ENCODE results near the gene BBS2.

DNA sequence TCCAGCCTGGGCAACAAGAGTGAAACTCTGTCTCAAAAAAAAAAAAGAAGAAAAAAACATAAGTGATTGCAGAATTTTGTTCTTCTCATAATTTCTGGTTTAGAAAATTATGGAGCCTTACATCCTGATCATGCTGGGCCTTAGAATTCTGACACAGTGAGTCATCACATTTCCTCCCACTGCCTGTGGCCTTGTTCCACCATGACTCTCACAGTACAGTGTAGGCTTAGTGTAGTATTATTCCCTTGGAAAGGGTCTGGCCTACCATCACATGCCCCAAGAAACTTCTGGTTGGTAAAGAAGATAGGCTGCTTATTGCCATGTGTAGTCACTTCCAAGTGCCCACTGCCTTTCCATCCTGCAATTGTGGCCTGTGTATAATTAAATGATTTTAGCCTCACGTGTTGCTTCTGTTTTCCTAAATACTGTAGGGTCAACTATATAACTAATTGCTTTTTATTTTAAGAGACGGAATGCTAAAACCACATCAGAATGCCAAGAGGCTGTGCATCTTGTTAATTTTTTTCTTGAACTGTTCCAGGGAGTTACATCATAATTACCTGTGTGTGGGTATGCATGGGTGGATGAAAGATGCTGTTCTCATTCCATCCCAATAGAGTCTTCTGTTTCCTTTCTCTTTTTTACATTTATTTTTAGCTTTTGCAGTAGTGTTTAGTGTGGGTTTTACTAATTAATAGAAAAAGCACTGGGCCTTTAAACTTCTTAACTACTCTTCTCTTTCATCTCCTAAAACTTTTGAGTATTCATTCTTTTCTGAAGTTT lies 42.5 kb downstream of the BBS2 start:
- TF ChIP-seq, protein P1, sequence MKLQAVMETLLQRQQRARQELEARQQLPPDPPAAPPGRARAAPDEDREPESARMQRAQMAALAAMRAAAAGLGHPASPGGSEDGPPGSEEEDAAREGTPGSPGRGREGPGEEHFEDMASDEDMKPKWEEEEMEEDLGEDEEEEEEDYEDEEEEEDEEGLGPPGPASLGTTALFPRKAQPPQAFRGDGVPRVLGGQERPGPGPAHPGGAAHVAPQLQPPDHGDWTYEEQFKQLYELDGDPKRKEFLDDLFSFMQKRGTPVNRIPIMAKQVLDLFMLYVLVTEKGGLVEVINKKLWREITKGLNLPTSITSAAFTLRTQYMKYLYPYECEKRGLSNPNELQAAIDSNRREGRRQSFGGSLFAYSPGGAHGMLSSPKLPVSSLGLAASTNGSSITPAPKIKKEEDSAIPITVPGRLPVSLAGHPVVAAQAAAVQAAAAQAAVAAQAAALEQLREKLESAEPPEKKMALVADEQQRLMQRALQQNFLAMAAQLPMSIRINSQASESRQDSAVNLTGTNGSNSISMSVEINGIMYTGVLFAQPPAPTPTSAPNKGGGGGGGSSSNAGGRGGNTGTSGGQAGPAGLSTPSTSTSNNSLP (IDR thresholded peaks at IDR 0.05; ENCODE audit: borderline replicate concordance, low read depth, low read length), result no peak
- TF ChIP-seq LCOR (CRISPR knock-in tag; IDR thresholded peaks at IDR 0.05) (no peak), CBFB (CRISPR knock-in tag; IDR thresholded peaks at IDR 0.05) (no peak), ZNF253 (CRISPR knock-in tag; conservative IDR thresholded peaks at IDR 0.05) (no peak), POLR2AphosphoS5 (IDR thresholded peaks at IDR 0.05; ENCODE audit: control insufficient read depth, insufficient read depth, low read depth, low read length) (no peak), EP300 (IDR thresholded peaks at IDR 0.05; ENCODE audit: low read length) (no peak), ZNF224 (CRISPR knock-in tag; IDR thresholded peaks at IDR 0.05) (no peak), POU5F1 (IDR thresholded peaks at IDR 0.05; ENCODE audit: borderline replicate concordance, low read depth, low read length, partially characterized antibody) (no peak), TGIF2 (CRISPR knock-in tag; IDR thresholded peaks at IDR 0.05) (no peak)
- TF ChIP-seq, protein P2, sequence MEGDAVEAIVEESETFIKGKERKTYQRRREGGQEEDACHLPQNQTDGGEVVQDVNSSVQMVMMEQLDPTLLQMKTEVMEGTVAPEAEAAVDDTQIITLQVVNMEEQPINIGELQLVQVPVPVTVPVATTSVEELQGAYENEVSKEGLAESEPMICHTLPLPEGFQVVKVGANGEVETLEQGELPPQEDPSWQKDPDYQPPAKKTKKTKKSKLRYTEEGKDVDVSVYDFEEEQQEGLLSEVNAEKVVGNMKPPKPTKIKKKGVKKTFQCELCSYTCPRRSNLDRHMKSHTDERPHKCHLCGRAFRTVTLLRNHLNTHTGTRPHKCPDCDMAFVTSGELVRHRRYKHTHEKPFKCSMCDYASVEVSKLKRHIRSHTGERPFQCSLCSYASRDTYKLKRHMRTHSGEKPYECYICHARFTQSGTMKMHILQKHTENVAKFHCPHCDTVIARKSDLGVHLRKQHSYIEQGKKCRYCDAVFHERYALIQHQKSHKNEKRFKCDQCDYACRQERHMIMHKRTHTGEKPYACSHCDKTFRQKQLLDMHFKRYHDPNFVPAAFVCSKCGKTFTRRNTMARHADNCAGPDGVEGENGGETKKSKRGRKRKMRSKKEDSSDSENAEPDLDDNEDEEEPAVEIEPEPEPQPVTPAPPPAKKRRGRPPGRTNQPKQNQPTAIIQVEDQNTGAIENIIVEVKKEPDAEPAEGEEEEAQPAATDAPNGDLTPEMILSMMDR (IDR thresholded peaks at IDR 0.05 in 2 of 3, conservative IDR thresholded peaks at IDR 0.05 in 1 of 3; ENCODE audit: insufficient read depth in 2 of 3, low read depth in 1 of 3, low read length in 3 of 3), result no peak
- TF ChIP-seq, protein P3, sequence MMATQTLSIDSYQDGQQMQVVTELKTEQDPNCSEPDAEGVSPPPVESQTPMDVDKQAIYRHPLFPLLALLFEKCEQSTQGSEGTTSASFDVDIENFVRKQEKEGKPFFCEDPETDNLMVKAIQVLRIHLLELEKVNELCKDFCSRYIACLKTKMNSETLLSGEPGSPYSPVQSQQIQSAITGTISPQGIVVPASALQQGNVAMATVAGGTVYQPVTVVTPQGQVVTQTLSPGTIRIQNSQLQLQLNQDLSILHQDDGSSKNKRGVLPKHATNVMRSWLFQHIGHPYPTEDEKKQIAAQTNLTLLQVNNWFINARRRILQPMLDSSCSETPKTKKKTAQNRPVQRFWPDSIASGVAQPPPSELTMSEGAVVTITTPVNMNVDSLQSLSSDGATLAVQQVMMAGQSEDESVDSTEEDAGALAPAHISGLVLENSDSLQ (IDR thresholded peaks at IDR 0.05), result no peak
- TF ChIP-seq, protein P4, sequence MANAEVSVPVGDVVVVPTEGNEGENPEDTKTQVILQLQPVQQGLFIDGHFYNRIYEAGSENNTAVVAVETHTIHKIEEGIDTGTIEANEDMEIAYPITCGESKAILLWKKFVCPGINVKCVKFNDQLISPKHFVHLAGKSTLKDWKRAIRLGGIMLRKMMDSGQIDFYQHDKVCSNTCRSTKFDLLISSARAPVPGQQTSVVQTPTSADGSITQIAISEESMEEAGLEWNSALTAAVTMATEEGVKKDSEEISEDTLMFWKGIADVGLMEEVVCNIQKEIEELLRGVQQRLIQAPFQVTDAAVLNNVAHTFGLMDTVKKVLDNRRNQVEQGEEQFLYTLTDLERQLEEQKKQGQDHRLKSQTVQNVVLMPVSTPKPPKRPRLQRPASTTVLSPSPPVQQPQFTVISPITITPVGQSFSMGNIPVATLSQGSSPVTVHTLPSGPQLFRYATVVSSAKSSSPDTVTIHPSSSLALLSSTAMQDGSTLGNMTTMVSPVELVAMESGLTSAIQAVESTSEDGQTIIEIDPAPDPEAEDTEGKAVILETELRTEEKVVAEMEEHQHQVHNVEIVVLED (CRISPR knock-in tag; IDR thresholded peaks at IDR 0.05), result no peak
- TF ChIP-seq, protein P5, sequence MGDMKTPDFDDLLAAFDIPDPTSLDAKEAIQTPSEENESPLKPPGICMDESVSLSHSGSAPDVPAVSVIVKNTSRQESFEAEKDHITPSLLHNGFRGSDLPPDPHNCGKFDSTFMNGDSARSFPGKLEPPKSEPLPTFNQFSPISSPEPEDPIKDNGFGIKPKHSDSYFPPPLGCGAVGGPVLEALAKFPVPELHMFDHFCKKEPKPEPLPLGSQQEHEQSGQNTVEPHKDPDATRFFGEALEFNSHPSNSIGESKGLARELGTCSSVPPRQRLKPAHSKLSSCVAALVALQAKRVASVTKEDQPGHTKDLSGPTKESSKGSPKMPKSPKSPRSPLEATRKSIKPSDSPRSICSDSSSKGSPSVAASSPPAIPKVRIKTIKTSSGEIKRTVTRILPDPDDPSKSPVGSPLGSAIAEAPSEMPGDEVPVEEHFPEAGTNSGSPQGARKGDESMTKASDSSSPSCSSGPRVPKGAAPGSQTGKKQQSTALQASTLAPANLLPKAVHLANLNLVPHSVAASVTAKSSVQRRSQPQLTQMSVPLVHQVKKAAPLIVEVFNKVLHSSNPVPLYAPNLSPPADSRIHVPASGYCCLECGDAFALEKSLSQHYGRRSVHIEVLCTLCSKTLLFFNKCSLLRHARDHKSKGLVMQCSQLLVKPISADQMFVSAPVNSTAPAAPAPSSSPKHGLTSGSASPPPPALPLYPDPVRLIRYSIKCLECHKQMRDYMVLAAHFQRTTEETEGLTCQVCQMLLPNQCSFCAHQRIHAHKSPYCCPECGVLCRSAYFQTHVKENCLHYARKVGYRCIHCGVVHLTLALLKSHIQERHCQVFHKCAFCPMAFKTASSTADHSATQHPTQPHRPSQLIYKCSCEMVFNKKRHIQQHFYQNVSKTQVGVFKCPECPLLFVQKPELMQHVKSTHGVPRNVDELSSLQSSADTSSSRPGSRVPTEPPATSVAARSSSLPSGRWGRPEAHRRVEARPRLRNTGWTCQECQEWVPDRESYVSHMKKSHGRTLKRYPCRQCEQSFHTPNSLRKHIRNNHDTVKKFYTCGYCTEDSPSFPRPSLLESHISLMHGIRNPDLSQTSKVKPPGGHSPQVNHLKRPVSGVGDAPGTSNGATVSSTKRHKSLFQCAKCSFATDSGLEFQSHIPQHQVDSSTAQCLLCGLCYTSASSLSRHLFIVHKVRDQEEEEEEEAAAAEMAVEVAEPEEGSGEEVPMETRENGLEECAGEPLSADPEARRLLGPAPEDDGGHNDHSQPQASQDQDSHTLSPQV (IDR thresholded peaks at IDR 0.05), result no peak

All from K562 (cell line).